Upper lobe of left lung (tissue), 6 donors: ENCODE data around the gene PA2G4. TPM values are rescaled to one million over a fixed set of nuclear protein-coding genes. Genes with fewer than 3 reads are reported as not detected.

Source experiments
- ATAC-seq, 2 donors: fragments of 200-7000 bp; cut with Tn5 transposase; one replicate each; pipeline ENCODE4 v1.9.1; 2022; ENCODE audit warnings: mild to moderate bottlenecking in 2 of 2, moderate library complexity in 2 of 2; ENCODE audit not compliant: low FRiP score in 2 of 2
- DNase-seq, 2 donors: peaks; one replicate each; pipeline ENCODE4 v3.0.0-alpha.2; 2019 to 2020
- H3K27ac ChIP-seq, 4 donors: fragments of 200-600 bp; sonication (generic); one replicate each; pipeline ENCODE4 v1.5.1; 2016 to 2019
- H3K27me3 ChIP-seq, 4 donors: fragments of 200-600 bp; sonication (generic); one replicate each; pipeline ENCODE4 v1.5.1; 2017 to 2019
- H3K36me3 ChIP-seq, 4 donors: fragments of 200-600 bp; sonication (generic); one replicate each; pipeline ENCODE4 v1.5.1; 2016 to 2019
- H3K4me1 ChIP-seq, 4 donors: fragments of 200-600 bp; sonication (generic); one replicate each; pipeline ENCODE4 v1.5.1; 2018 to 2019
- H3K4me3 ChIP-seq, 4 donors: fragments of 200-600 bp; sonication (generic); one replicate each; pipeline ENCODE4 v1.5.1; 2017 to 2019; ENCODE audit warnings: mild to moderate bottlenecking in 2 of 4, moderate library complexity in 1 of 4
- H3K9me3 ChIP-seq, 4 donors: fragments of 200-600 bp; sonication (generic); one replicate each; pipeline ENCODE4 v1.5.1; 2018 to 2019
- EP300 ChIP-seq, 4 donors: sonication (generic); formaldehyde crosslinking; IDR thresholded peaks; one replicate each; pipeline ENCODE4 v1.5.1; 2017; ENCODE audit warnings: antibody characterized with exemption in 4 of 4, control low read depth in 2 of 4
- POLR2A ChIP-seq, 4 donors: fragments of 450-650 bp; IDR thresholded peaks; one replicate each; pipeline ENCODE4 v1.5.1; 2016 to 2017; ENCODE audit warnings: antibody characterized with exemption in 4 of 4, mild to moderate bottlenecking in 2 of 4
- POLR2AphosphoS5 ChIP-seq, 2 donors: sonication (generic); formaldehyde crosslinking; IDR thresholded peaks; one replicate each; pipeline ENCODE4 v1.5.1; 2017; ENCODE audit warnings: antibody characterized with exemption in 2 of 2
- WGBS, 2 donors: methylation state at CpG; one replicate each; pipeline ENCODE4 v1.1.5; 2017 to 2018; 5-methylcytosine and 5-hydroxymethylcytosine counted together
- total RNA-seq, 6 donors: library from RNA; depleted of rRNA in 4 of 6; stranded (reverse); fragments of >200 nt in 4 of 6; gene quantifications; one replicate each; pipeline versions ENCODE4 v1.1.0 to v1.2.1, GENCODE V29; 2016 to 2021
- TF ChIP-seq, protein P1 (sequence below), 6 experiments: fragments of 450-650 bp in 4 of 6; fragments of 200-600 bp in 2 of 6; sonication (generic) in 2 of 6; IDR thresholded peaks; one replicate each; pipeline ENCODE4 v1.5.1; 2016 to 2019; ENCODE audit warnings: antibody characterized with exemption in 6 of 6
- donor health status: DM: no; HTN: no; CAD: no; lungs with moderate emphysema.
- donor health status: DM: no; HTN: yes; CAD: no; lungs with severe emphysema.

The PA2G4 gene
- total RNA-seq, 6 donors from 2014 or later, result 36.7 to 103 (median 70.7) TPM

DNA sequence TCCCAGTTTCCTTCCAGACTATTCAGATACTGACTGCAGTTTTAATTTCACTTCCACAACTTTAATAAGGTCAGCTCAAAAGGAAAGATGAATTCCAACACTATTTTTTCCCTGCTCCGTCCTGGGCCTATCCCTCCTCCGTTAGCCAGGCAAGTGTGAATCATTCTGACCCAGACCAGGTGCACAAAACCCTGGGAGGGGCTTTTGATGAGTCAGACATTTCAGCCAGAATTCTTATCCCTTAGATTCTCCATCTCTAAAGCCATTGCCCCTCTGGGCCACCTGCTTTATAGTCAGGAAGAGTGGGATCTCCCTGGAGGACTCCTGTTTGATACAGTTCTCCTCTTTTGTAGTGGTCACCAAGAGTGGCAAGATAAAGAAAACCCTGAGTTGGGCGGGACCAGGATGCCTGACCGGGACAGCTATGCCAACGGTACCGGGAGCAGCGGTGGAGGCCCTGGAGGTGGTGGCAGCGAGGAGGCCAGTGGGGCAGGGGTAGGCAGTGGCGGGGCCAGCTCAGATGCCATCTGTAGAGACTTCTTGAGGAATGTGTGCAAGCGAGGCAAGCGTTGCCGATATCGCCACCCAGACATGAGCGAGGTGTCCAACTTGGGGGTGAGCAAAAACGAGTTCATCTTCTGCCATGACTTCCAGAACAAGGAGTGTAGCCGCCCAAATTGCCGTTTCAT lies 15.9 kb downstream of the PA2G4 start:
- 93 to 95% methylated on average over 16 to 17 of the region's 17 CpGs for WGBS, 2 donors
- TF ChIP-seq POLR2A (IDR thresholded peaks at IDR 0.05), result no peak
- ATAC-seq (no peak), DNase-seq (no peak)
- Histone ChIP-seq H3K4me1 (peaks cover 24 to 42% (median 30%) of the 10 kb centered on the region in 4 donors), H3K9me3 (no peaks in the 10 kb centered on the region), H3K4me3 (no peak overlapping the region), H3K27me3 (no peaks in the 10 kb centered on the region), H3K36me3 (peaks cover 9 to 27% (median 14%) of the 10 kb centered on the region in 4 donors), H3K27ac (peak overlapping the region in 3 of 4 donors; percentile 76 to 95 (median 91))

DNA sequence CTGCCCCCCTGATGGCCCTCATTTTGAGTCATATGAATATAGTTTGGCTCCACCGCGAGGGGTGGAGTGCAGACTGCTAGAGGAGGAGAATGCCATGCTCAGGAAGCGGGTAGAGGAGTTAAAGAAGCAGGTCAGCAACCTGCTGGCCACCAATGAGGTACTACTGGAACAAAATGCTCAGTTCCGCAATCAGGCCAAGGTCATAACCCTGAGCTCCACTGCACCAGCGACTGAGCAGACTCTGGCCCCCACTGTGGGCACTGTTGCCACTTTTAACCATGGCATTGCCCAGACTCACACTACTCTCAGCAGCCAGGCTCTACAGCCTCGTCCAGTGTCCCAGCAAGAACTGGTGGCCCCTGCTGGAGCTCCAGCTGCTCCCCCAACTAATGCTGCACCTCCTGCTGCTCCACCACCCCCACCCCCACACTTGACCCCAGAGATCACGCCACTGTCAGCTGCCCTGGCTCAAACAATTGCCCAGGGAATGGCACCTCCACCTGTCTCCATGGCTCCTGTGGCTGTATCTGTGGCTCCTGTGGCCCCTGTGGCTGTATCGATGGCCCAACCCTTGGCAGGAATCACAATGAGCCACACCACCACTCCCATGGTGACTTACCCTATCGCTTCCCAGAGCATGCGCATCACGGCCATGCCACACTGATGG lies 17.0 kb downstream of the PA2G4 start:
- 91 to 96% methylated on average over 7 to 11 of the region's 11 CpGs for WGBS, 2 donors
- H3K4me3 ChIP-seq, result no peak overlapping the region
- no peak for ATAC-seq
- no peaks in the 10 kb centered on the region for H3K27me3 ChIP-seq
- no peak for DNase-seq
- H3K4me1 ChIP-seq, result peaks cover 31 to 48% (median 36%) of the 10 kb centered on the region in 4 donors
- peaks cover 9 to 27% (median 14%) of the 10 kb centered on the region in 4 donors for H3K36me3 ChIP-seq
- TF ChIP-seq, protein P1, sequence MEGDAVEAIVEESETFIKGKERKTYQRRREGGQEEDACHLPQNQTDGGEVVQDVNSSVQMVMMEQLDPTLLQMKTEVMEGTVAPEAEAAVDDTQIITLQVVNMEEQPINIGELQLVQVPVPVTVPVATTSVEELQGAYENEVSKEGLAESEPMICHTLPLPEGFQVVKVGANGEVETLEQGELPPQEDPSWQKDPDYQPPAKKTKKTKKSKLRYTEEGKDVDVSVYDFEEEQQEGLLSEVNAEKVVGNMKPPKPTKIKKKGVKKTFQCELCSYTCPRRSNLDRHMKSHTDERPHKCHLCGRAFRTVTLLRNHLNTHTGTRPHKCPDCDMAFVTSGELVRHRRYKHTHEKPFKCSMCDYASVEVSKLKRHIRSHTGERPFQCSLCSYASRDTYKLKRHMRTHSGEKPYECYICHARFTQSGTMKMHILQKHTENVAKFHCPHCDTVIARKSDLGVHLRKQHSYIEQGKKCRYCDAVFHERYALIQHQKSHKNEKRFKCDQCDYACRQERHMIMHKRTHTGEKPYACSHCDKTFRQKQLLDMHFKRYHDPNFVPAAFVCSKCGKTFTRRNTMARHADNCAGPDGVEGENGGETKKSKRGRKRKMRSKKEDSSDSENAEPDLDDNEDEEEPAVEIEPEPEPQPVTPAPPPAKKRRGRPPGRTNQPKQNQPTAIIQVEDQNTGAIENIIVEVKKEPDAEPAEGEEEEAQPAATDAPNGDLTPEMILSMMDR (IDR thresholded peaks at IDR 0.05), result no peak
- TF ChIP-seq POLR2A (IDR thresholded peaks at IDR 0.05), result no peak
- TF ChIP-seq POLR2AphosphoS5 (IDR thresholded peaks at IDR 0.05), result no peak
- no peak for TF ChIP-seq EP300 (IDR thresholded peaks at IDR 0.05)
- no peak overlapping the region for H3K27ac ChIP-seq
- no peaks in the 10 kb centered on the region for H3K9me3 ChIP-seq

DNA sequence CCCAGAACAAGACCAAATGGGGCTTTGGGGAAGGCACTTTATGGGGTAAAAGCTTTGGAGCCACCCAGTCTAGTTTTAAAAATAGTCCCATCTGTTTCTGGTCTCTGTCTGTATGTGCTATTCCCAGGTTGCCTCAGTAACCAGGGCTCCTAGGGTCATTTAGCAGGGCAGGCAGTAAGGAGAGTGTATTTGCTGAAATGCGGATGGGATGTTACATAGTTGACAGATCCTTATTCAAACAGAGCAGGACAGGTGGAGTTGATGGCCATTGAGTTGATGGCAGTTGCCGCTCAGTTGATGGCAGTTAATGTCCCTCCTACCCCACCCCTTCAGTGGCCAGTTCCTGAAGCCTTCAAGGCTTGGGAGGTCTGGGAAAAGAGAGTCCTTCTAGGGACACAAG lies 18.3 kb downstream of the PA2G4 start:
- no peak for TF ChIP-seq EP300 (IDR thresholded peaks at IDR 0.05)
- no peak for TF ChIP-seq POLR2A (IDR thresholded peaks at IDR 0.05)
- TF ChIP-seq, protein P1 (IDR thresholded peaks at IDR 0.05), result no peak
- no peak for TF ChIP-seq POLR2AphosphoS5 (IDR thresholded peaks at IDR 0.05)
- ATAC-seq (no peak), DNase-seq (no peak)
- peaks cover 43 to 58% (median 48%) of the 10 kb centered on the region in 4 donors for H3K4me1 ChIP-seq
- H3K9me3 ChIP-seq, result no peaks in the 10 kb centered on the region
- H3K27me3 ChIP-seq, result no peaks in the 10 kb centered on the region
- H3K4me3 ChIP-seq, result no peak overlapping the region
- peaks cover 9 to 27% (median 14%) of the 10 kb centered on the region in 4 donors for H3K36me3 ChIP-seq
- H3K27ac ChIP-seq, result no peak overlapping the region
- 89 to 100% methylated on average over 2 of the region's 2 CpGs for WGBS, 2 donors

DNA sequence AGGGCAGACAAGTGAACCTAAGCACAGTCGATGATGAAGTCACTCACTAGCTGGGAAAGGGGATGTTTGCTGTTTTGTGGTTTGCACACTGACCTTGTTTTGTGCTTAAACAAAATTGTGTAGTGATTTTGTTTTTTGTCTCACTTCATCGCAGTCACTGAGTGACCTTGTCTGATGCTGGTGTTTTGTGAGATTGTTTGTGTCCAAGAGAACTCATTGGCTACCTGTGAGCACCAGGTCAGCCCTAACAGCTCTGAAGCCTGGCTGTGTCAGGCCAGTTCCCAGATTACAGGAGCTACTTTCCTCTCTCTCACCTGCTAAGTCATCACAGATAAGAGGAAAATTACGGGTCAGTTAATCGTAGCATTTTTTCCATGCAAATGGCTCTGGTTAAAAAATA lies 19.8 kb downstream of the PA2G4 start:
- no peaks in the 10 kb centered on the region for H3K9me3 ChIP-seq
- no peaks in the 10 kb centered on the region for H3K27me3 ChIP-seq
- WGBS, 2 donors, result 69 to 76% methylated on average over 4 of the region's 4 CpGs
- TF ChIP-seq POLR2A (IDR thresholded peaks at IDR 0.05), result no peak
- no peak for TF ChIP-seq EP300 (IDR thresholded peaks at IDR 0.05)
- TF ChIP-seq, protein P1 (IDR thresholded peaks at IDR 0.05), result no peak
- TF ChIP-seq POLR2AphosphoS5 (IDR thresholded peaks at IDR 0.05), result no peak
- no peak for ATAC-seq
- peaks cover 9 to 24% (median 14%) of the 10 kb centered on the region in 4 donors for H3K36me3 ChIP-seq
- H3K4me1 ChIP-seq, result peaks cover 34 to 50% (median 44%) of the 10 kb centered on the region in 4 donors
- H3K4me3 ChIP-seq, result no peak overlapping the region
- no peak for DNase-seq
- peak overlapping the region in 2 of 4 donors; percentile 24 to 67 for H3K27ac ChIP-seq

DNA sequence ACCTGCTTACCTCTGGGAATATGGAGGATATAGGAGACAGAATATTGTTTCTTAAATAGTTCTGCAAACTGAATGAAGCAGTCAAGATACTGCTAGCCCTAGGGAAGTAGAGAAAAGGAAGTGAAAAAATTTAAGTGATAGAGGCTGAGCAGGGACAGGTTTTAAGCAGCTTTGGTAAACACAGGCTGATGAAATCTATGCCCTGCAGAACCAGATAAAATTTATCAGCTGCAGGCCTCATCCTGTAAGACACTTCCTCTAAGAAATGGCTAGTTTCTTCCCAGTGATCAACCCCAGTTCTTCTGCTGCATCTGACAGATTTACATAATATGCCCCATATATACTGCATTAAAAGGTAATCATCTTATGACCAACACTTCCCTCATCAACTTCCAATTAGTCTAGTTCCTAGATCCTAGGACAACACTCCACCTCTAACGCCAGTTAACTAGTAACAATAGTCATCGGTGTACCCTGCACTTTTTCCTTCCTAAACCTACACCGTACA lies 22.4 kb downstream of the PA2G4 start:
- Histone ChIP-seq H3K27ac (peak overlapping the region; percentile 64 to 85 (median 72)), H3K27me3 (no peaks in the 10 kb centered on the region), H3K36me3 (peaks cover 4 to 15% (median 14%) of the 10 kb centered on the region in 4 donors), H3K9me3 (no peaks in the 10 kb centered on the region), H3K4me1 (peaks cover 34 to 50% (median 41%) of the 10 kb centered on the region in 4 donors), H3K4me3 (peak overlapping the region in 1 of 4 donors; percentile 94)
- ATAC-seq (no peak), DNase-seq (no peak)
- TF ChIP-seq, protein P1 (IDR thresholded peaks at IDR 0.05), result no peak
- no peak for TF ChIP-seq POLR2AphosphoS5 (IDR thresholded peaks at IDR 0.05)
- TF ChIP-seq POLR2A (IDR thresholded peaks at IDR 0.05), result no peak
- TF ChIP-seq EP300 (IDR thresholded peaks at IDR 0.05), result no peak
- WGBS, 2 donors, result 35 to 41% methylated on average over 3 of the region's 3 CpGs
